Astrocyte (in vitro differentiated cells and primary cell): ENCODE data around the gene XDH. TPM values are rescaled to one million over a fixed set of nuclear protein-coding genes. Genes with fewer than 3 reads are reported as not detected.

Experiments used
- DNase-seq: peaks from one replicate; pipeline ENCODE4 v3.0.0-alpha.2; 2010; ENCODE audit warnings: low read depth
- FAIRE-seq: peaks from 2 replicates; lab custom pipeline; 2011; peaks lifted over from hg19 to GRCh38; lab: Jason Lieb, UNC
- H2AFZ ChIP-seq: 2 replicates; pipeline ENCODE4 v1.6.0; 2012; ENCODE audit warnings: low read depth, low read length, inconsistent platforms
- H3K27ac ChIP-seq: 2 replicates; pipeline ENCODE4 v1.5.1; 2011; ENCODE audit warnings: low read depth, low read length, inconsistent platforms
- H3K27me3 ChIP-seq: 2 replicates; pipeline ENCODE4 v1.6.0; 2011; ENCODE audit warnings: low read length, inconsistent platforms; ENCODE audit not compliant: insufficient read depth
- H3K36me3 ChIP-seq: 2 replicates; pipeline ENCODE4 v1.5.1; 2011; ENCODE audit warnings: low read length, inconsistent platforms; ENCODE audit not compliant: insufficient read depth
- H3K4me1 ChIP-seq: 2 replicates; pipeline ENCODE4 v1.5.1; 2011; ENCODE audit warnings: low read length, inconsistent platforms; ENCODE audit not compliant: insufficient read depth
- H3K4me2 ChIP-seq: 2 replicates; pipeline ENCODE4 v1.6.0; 2012; ENCODE audit warnings: low read length, inconsistent platforms
- H3K4me3 ChIP-seq: 2 replicates; pipeline ENCODE4 v1.5.1; 2011; ENCODE audit warnings: low read depth, mild to moderate bottlenecking, low read length, inconsistent platforms; ENCODE audit not compliant: insufficient read depth
- H3K79me2 ChIP-seq: 2 replicates; pipeline ENCODE4 v1.6.0; 2012; ENCODE audit warnings: mild to moderate bottlenecking, low read length, inconsistent platforms; ENCODE audit not compliant: insufficient read depth
- H3K9ac ChIP-seq: 2 replicates; pipeline ENCODE4 v1.6.0; 2012; ENCODE audit warnings: mild to moderate bottlenecking, low read length, inconsistent platforms
- H3K9me3 ChIP-seq: 2 replicates; pipeline ENCODE4 v1.5.1; 2012; ENCODE audit warnings: low read depth, mild to moderate bottlenecking, low read length, inconsistent platforms; ENCODE audit not compliant: insufficient read depth
- H4K20me1 ChIP-seq: 2 replicates; pipeline ENCODE4 v1.6.0; 2012; ENCODE audit warnings: low read length, inconsistent platforms; ENCODE audit not compliant: insufficient read depth
- H3K27ac Mint-ChIP-seq: one replicate; pipeline ENCODE4 v1.8.0; 2021; ENCODE audit warnings: mild to moderate bottlenecking, mixed read lengths; ENCODE audit not compliant: unreplicated experiment
- H3K27me3 Mint-ChIP-seq: one replicate; pipeline ENCODE4 v1.8.0; 2021; ENCODE audit warnings: low read depth, mixed read lengths; ENCODE audit not compliant: unreplicated experiment
- H3K36me3 Mint-ChIP-seq: one replicate; pipeline ENCODE4 v1.8.0; 2021; ENCODE audit warnings: low read depth, mixed read lengths; ENCODE audit not compliant: unreplicated experiment
- H3K4me1 Mint-ChIP-seq: one replicate; pipeline ENCODE4 v1.8.0; 2021; ENCODE audit warnings: low read depth, mixed read lengths; ENCODE audit not compliant: unreplicated experiment
- H3K4me3 Mint-ChIP-seq: one replicate; pipeline ENCODE4 v1.8.0; 2021; ENCODE audit warnings: mild to moderate bottlenecking, moderate library complexity, mixed read lengths; ENCODE audit not compliant: unreplicated experiment
- H3K9me3 Mint-ChIP-seq: one replicate; pipeline ENCODE4 v1.8.0; 2021; ENCODE audit warnings: mild to moderate bottlenecking, mixed read lengths; ENCODE audit not compliant: unreplicated experiment
- EZH2 ChIP-seq: IDR thresholded peaks from 2 replicates; pipeline ENCODE4 v1.6.1; 2012; ENCODE audit warnings: mild to moderate bottlenecking, low read length, inconsistent platforms; ENCODE audit not compliant: insufficient read depth
- total RNA-seq: library from RNA; stranded (reverse); gene quantifications from 2 replicates; pipeline ENCODE4 v1.2.1, GENCODE V29; 2021
- TF ChIP-seq, protein P1 (sequence below): IDR thresholded peaks from 2 replicates; pipeline ENCODE4 v1.5.1; 2011; ENCODE audit warnings: low read depth, mild to moderate bottlenecking, inconsistent platforms, low read length, moderate library complexity; ENCODE audit not compliant: insufficient read depth

The XDH gene
- total RNA-seq, 1 donor from 2014 or later: 2.2 TPM

DNA sequence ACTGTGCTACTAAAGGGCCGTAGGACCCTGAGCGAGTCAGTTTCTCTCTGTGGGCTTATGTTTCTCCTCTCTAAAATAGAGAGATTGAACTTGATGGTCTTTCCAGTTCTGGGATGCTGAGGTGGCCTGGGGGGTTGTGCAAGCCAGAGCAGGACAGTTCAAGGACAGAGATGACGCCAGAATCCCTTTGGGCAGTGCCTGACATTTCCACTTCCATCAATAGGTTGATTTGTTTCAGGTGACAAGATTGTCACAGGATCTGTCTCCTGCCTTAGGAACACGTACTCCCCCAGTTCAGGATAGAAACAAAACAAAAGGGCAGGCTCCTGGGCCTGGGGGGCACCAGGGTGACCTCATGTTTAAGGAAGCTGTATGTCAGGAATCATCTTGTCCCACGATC lies 82.0 kb downstream of the XDH start:
- no peaks in the 10 kb centered on the region for H3K9me3 Mint-ChIP-seq
- no peak overlapping the region for H3K9ac ChIP-seq
- peaks cover 29% of the 10 kb centered on the region for H3K4me1 ChIP-seq
- H3K27me3 ChIP-seq: no peaks in the 10 kb centered on the region
- TF ChIP-seq, protein P1, sequence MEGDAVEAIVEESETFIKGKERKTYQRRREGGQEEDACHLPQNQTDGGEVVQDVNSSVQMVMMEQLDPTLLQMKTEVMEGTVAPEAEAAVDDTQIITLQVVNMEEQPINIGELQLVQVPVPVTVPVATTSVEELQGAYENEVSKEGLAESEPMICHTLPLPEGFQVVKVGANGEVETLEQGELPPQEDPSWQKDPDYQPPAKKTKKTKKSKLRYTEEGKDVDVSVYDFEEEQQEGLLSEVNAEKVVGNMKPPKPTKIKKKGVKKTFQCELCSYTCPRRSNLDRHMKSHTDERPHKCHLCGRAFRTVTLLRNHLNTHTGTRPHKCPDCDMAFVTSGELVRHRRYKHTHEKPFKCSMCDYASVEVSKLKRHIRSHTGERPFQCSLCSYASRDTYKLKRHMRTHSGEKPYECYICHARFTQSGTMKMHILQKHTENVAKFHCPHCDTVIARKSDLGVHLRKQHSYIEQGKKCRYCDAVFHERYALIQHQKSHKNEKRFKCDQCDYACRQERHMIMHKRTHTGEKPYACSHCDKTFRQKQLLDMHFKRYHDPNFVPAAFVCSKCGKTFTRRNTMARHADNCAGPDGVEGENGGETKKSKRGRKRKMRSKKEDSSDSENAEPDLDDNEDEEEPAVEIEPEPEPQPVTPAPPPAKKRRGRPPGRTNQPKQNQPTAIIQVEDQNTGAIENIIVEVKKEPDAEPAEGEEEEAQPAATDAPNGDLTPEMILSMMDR: no peak
- no peak for TF ChIP-seq EZH2
- FAIRE-seq (no peak), DNase-seq (no peak)
- no peaks in the 10 kb centered on the region for H3K79me2 ChIP-seq
- no peak overlapping the region for H3K27ac ChIP-seq
- H2AFZ ChIP-seq: no peak overlapping the region
- no peak overlapping the region for H3K27ac Mint-ChIP-seq
- no peaks in the 10 kb centered on the region for H4K20me1 ChIP-seq
- H3K27me3 Mint-ChIP-seq: peaks cover 39% of the 10 kb centered on the region
- H3K4me3 ChIP-seq: no peak overlapping the region
- H3K4me2 ChIP-seq: no peak overlapping the region
- peaks cover 14% of the 10 kb centered on the region for H3K4me1 Mint-ChIP-seq
- no peaks in the 10 kb centered on the region for H3K36me3 ChIP-seq
- H3K36me3 Mint-ChIP-seq: no peaks in the 10 kb centered on the region
- H3K9me3 ChIP-seq: no peaks in the 10 kb centered on the region
- H3K4me3 Mint-ChIP-seq: no peak overlapping the region

DNA sequence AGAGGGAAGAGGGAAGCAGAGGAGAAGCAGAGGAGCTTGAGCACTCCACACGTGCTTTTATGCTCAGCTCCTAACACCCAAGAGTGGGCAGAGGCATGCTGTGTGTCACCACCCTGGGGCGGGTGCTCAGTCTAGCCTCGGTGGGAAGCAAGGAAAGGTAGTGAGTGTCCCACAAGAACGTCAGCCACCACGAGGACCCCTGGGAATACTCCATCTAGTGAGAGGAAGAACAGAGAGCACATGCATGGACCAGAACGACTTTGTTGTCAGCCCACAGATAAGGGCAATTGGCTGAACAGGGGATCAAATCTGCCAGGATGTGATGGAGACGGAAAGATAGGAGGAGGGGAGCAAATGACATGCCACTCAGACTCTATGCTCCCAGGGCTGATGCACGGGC lies 83.4 kb downstream of the XDH start:
- no peaks in the 10 kb centered on the region for H3K9me3 ChIP-seq
- no peaks in the 10 kb centered on the region for H3K79me2 ChIP-seq
- TF ChIP-seq, protein P1: no peak
- no peak for TF ChIP-seq EZH2
- no peak overlapping the region for H3K27ac ChIP-seq
- peaks cover 39% of the 10 kb centered on the region for H3K27me3 Mint-ChIP-seq
- H2AFZ ChIP-seq: no peak overlapping the region
- no peaks in the 10 kb centered on the region for H4K20me1 ChIP-seq
- no peaks in the 10 kb centered on the region for H3K9me3 Mint-ChIP-seq
- no peak for FAIRE-seq
- no peak for DNase-seq
- no peak overlapping the region for H3K9ac ChIP-seq
- H3K27ac Mint-ChIP-seq: no peak overlapping the region
- no peak overlapping the region for H3K4me3 ChIP-seq
- H3K36me3 ChIP-seq: no peaks in the 10 kb centered on the region
- no peaks in the 10 kb centered on the region for H3K27me3 ChIP-seq
- no peak overlapping the region for H3K4me2 ChIP-seq
- peaks cover 17% of the 10 kb centered on the region for H3K4me1 ChIP-seq
- peaks cover 13% of the 10 kb centered on the region for H3K4me1 Mint-ChIP-seq
- no peak overlapping the region for H3K4me3 Mint-ChIP-seq
- no peaks in the 10 kb centered on the region for H3K36me3 Mint-ChIP-seq

DNA sequence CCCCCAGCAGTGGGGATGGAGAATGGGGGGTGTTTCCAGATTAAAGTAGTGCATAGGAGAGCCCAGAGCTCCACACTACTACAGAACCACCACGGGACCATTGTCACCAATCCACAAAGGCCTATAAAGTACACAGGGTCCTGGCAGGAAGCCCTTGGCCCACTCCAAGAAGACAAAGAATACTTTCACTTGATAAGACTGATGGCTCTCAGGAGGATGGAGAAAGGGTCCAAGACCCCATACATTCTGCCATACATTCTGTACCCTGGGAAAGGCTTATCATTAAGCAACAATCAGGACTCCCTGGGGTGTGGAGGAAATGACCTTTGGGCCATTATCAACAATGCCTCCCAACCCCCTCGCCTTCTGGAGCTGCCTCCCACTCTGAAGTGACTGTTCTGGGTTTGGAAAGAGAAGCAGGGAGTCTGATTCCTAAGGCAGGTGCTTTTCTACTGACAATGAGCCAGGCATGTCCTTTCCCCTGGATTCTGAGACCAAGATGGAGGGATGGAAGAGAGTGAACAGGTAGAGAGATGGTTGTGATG lies 85.4 kb downstream of the XDH start:
- no peak overlapping the region for H3K4me3 Mint-ChIP-seq
- no peak overlapping the region for H3K27ac ChIP-seq
- H3K9me3 Mint-ChIP-seq: no peaks in the 10 kb centered on the region
- H3K79me2 ChIP-seq: no peaks in the 10 kb centered on the region
- H3K4me2 ChIP-seq: no peak overlapping the region
- no peaks in the 10 kb centered on the region for H3K27me3 ChIP-seq
- TF ChIP-seq, protein P1: no peak
- no peak for TF ChIP-seq EZH2
- no peak overlapping the region for H3K9ac ChIP-seq
- H3K4me1 Mint-ChIP-seq: peaks cover 7% of the 10 kb centered on the region
- no peaks in the 10 kb centered on the region for H3K36me3 ChIP-seq
- H3K27ac Mint-ChIP-seq: no peak overlapping the region
- no peak for FAIRE-seq
- no peaks in the 10 kb centered on the region for H3K4me1 ChIP-seq
- H3K4me3 ChIP-seq: no peak overlapping the region
- no peak for DNase-seq
- H3K36me3 Mint-ChIP-seq: no peaks in the 10 kb centered on the region
- H3K27me3 Mint-ChIP-seq: peaks cover 39% of the 10 kb centered on the region
- no peaks in the 10 kb centered on the region for H4K20me1 ChIP-seq
- H2AFZ ChIP-seq: no peak overlapping the region
- H3K9me3 ChIP-seq: no peaks in the 10 kb centered on the region
